HG02938 (cell line): ENCODE results near the gene SMIM35.
"Not testable (repeated sequence)": the region's sequence is repeated elsewhere in the genome, so short reads cannot be mapped to it uniquely, and the experiment has no call there.

Source experiments
- ATAC-seq: cut with Tn5 transposase; IDR thresholded peaks from one replicate; pipeline ENCODE4 v1.9.1; 2021; ENCODE audit warnings: mild to moderate bottlenecking, moderate library complexity; ENCODE audit not compliant: unreplicated experiment

The SMIM35 gene

GRCh38 chr11:117992620-117993019 is 94.1 kb downstream of the SMIM35 start:
- ATAC-seq, result no peak

- ATAC-seq, result no peak
Observed at GRCh38 chr11:117992136-117992535, 94.6 kb downstream of the SMIM35 start.

- ATAC-seq, result no peak
Observed at GRCh38 chr11:117989351-117990102, 97.2 kb downstream of the SMIM35 start.

GRCh38 chr11:117986981-117987574 is 99.7 kb downstream of the SMIM35 start:
- ATAC-seq, result peak; percentile 54

GRCh38 chr11:117985953-117986887 is 100.5 kb downstream of the SMIM35 start, which contains the start of gene IL10RA:
Gene IL10RA (plus strand): TSS chr11:117986394. CDS start chr11:117986468, 74 bp downstream.
- peak; percentile 79 for ATAC-seq

- ATAC-seq, result no peak
Observed at GRCh38 chr11:117984476-117984875, 102.3 kb downstream of the SMIM35 start.

- no peak for ATAC-seq
Observed at GRCh38 chr11:117983163-117983475, 103.6 kb downstream of the SMIM35 start.

GRCh38 chr11:117980720-117981119 is 106.0 kb downstream of the SMIM35 start:
- ATAC-seq, result no peak

GRCh38 chr11:117980280-117980679 is 106.5 kb downstream of the SMIM35 start:
- ATAC-seq, result no peak

GRCh38 chr11:117979481-117980211 is 107.1 kb downstream of the SMIM35 start:
- peak; percentile 62 for ATAC-seq

GRCh38 chr11:117978991-117979390 is 107.8 kb downstream of the SMIM35 start:
- ATAC-seq, result no peak

GRCh38 chr11:117978291-117978910 is 108.4 kb downstream of the SMIM35 start:
- ATAC-seq, result not testable (repeated sequence)

- ATAC-seq, result not testable (repeated sequence)
Observed at GRCh38 chr11:117977612-117978264, 109.0 kb downstream of the SMIM35 start.

- no peak for ATAC-seq
Observed at GRCh38 chr11:117977029-117977428, 109.7 kb downstream of the SMIM35 start.

- ATAC-seq, result no peak
Observed at GRCh38 chr11:117976445-117976844, 110.3 kb downstream of the SMIM35 start.

GRCh38 chr11:117973503-117973860 is 113.3 kb downstream of the SMIM35 start:
- ATAC-seq, result no peak

- ATAC-seq, result no peak
Observed at GRCh38 chr11:117972629-117973502, 113.9 kb downstream of the SMIM35 start.

- ATAC-seq, result no peak
Observed at GRCh38 chr11:117972044-117972443, 114.7 kb downstream of the SMIM35 start.
